Stimulated activated CD8-positive, alpha-beta memory T cell treated with anti-CD3 and anti-CD28 coated beads, Interleukin-4, amount 100 ng/mL, for 4 hours (primary cell): Measurements from ENCODE around the gene COL4A2.

ENCODE experiments used
- DNase-seq, 2 donors: peaks; one replicate each; pipeline ENCODE4 v3.0.0-alpha.2; 2020; ENCODE audit warnings: low read depth in 2 of 2, low spot score in 1 of 2

Gene COL4A2

GRCh38 chr13:110272227-110272626 lies 34.9 kb upstream of the COL4A2 start:
- no peak for DNase-seq

- DNase-seq = no peak
These were observed 34.4 kb upstream of the COL4A2 start for GRCh38 chr13:110272651-110273050.

GRCh38 chr13:110273254-110273653 lies 33.8 kb upstream of the COL4A2 start:
- DNase-seq = no peak

- no peak for DNase-seq
These were observed 32.4 kb upstream of the COL4A2 start for GRCh38 chr13:110274687-110275086.

- DNase-seq = no peak
These were observed 31.0 kb upstream of the COL4A2 start for GRCh38 chr13:110275931-110276552.

- DNase-seq = no peak
These were observed 30.5 kb upstream of the COL4A2 start for GRCh38 chr13:110276553-110276950.

- no peak for DNase-seq
These were observed 29.6 kb upstream of the COL4A2 start for GRCh38 chr13:110277357-110277975.

- no peak for DNase-seq
These were observed 28.2 kb upstream of the COL4A2 start for GRCh38 chr13:110278859-110279258.

- no peak for DNase-seq
These were observed 27.4 kb upstream of the COL4A2 start for GRCh38 chr13:110279684-110280083.

GRCh38 chr13:110280231-110280813 lies 26.8 kb upstream of the COL4A2 start:
- DNase-seq = no peak

GRCh38 chr13:110280985-110281688 lies 25.9 kb upstream of the COL4A2 start:
- DNase-seq = no peak

GRCh38 chr13:110281736-110282135 lies 25.3 kb upstream of the COL4A2 start:
- no peak for DNase-seq

- no peak for DNase-seq
These were observed 24.7 kb upstream of the COL4A2 start for GRCh38 chr13:110282316-110282841.

GRCh38 chr13:110283736-110284517 lies 23.2 kb upstream of the COL4A2 start:
- no peak for DNase-seq

- no peak for DNase-seq
These were observed 22.2 kb upstream of the COL4A2 start for GRCh38 chr13:110284779-110285484.

GRCh38 chr13:110285991-110286832 lies 20.9 kb upstream of the COL4A2 start:
- DNase-seq = no peak

GRCh38 chr13:110286833-110287819 lies 20.0 kb upstream of the COL4A2 start:
- DNase-seq = no peak

GRCh38 chr13:110289174-110289573 lies 17.9 kb upstream of the COL4A2 start:
- DNase-seq = no peak
